Measurements from ENCODE around the gene HAGHL.

HAGHL gene

DNA sequence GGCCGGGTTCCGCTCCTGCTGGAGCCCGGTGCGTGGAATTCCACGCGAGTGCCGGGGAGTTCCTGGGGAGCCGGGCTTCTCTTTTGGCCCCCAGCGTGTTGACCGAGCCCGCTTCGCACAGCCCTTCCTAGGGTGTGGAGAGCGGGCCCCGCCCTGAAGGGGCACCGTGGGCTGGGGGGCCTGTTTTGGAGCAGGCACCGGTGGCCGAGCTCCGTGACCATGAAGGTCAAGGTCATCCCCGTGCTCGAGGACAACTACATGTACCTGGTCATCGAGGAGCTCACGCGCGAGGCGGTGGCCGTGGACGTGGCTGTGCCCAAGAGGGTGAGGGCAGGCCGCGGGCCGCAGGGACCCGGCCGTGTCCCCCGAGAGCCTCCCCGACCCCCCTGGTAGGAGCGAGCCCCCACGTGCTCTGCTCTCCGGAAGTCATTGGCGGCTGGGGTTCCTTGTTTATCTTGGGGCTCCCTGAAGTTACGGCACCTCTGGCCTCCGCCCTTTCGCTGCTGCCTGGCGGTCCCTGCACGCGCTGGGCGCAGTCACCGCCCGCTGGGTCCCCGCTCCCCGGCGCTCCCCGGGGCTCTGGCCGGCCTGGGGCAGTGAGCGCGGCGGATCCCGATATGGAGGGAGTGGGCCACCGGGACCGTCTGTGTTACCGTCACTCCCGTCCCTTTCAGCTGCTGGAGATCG, 528 bp downstream of the HAGHL start:
- Histone ChIP-seq H3K27ac (ENCODE audit: low read depth, low read length, poor library complexity, severe bottlenecking) (peak overlapping the region; percentile 33), H3K27me3 (ENCODE audit: insufficient read depth, low read length) (no peaks in the 10 kb centered on the region), H3K4me1 (ENCODE audit: insufficient read depth, low read length, severe bottlenecking) (peaks cover 30% of the 10 kb centered on the region), H3K4me3 (ENCODE audit: low read depth, low read length, poor library complexity, severe bottlenecking) (peak overlapping the region; percentile 93), H4K20me1 (ENCODE audit: insufficient read depth, low read length) (no peaks in the 10 kb centered on the region), H3K9me2 (ENCODE audit: low read depth, low read length) (no peaks in the 10 kb centered on the region), H3K36me3 (ENCODE audit: insufficient read depth, low read length) (peaks cover 32% of the 10 kb centered on the region), H3K79me2 (ENCODE audit: insufficient read depth, low read length) (no peaks in the 10 kb centered on the region), H3F3A (ENCODE audit: insufficient read depth, low read length) (peaks cover 4% of the 10 kb centered on the region; the same call in 1 of the 2 replicates), H2AFZ (ENCODE audit: low read length) (no peak overlapping the region), H3K4me2 (ENCODE audit: low read length) (peak overlapping the region; percentile 95), H3K9me3 (ENCODE audit: low read length) (no peaks in the 10 kb centered on the region), H3K9ac (ENCODE audit: low read length) (peak overlapping the region; percentile 92)
- TF ChIP-seq, protein P1, sequence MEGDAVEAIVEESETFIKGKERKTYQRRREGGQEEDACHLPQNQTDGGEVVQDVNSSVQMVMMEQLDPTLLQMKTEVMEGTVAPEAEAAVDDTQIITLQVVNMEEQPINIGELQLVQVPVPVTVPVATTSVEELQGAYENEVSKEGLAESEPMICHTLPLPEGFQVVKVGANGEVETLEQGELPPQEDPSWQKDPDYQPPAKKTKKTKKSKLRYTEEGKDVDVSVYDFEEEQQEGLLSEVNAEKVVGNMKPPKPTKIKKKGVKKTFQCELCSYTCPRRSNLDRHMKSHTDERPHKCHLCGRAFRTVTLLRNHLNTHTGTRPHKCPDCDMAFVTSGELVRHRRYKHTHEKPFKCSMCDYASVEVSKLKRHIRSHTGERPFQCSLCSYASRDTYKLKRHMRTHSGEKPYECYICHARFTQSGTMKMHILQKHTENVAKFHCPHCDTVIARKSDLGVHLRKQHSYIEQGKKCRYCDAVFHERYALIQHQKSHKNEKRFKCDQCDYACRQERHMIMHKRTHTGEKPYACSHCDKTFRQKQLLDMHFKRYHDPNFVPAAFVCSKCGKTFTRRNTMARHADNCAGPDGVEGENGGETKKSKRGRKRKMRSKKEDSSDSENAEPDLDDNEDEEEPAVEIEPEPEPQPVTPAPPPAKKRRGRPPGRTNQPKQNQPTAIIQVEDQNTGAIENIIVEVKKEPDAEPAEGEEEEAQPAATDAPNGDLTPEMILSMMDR (IDR thresholded peaks at IDR 0.05; ENCODE audit: low read length) = no peak
- no peak for TF ChIP-seq EZH2 (IDR thresholded peaks at IDR 0.05; ENCODE audit: borderline replicate concordance, low read length)

DNA sequence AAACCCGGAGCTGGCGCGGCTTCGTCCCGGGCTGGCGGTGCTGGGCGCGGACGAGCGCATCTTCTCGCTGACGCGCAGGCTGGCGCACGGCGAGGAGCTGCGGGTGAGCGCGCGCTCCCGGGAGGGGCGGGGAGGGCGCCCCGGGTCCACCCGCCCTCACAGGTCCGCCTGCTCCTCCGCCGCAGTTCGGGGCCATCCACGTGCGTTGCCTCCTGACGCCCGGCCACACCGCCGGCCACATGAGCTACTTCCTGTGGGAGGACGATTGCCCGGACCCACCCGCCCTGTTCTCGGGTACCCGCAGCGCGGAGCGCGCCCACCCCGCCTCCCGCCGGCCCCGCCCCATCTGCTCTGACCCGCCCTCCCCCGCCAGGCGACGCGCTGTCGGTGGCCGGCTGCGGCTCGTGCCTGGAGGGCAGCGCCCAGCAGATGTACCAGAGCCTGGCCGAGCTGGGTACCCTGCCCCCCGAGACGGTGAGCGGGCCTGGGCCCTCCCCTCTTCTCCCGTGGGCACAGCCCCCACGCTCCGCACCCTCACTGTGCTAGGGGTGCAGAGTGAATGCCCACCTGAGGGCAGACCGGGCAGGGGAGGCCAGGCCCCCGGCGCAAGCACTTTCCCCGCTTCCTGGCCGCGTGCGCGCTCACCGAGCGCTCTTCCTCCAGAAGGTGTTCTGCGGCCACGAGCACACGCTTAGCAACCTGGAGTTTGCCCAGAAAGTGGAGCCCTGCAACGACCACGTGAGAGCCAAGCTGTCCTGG, 1.4 kb downstream of the HAGHL start:
- Histone ChIP-seq H3K9me2 (ENCODE audit: low read depth, low read length) (no peaks in the 10 kb centered on the region), H3K79me2 (ENCODE audit: insufficient read depth, low read length) (no peaks in the 10 kb centered on the region), H3K9ac (ENCODE audit: low read length) (peak overlapping the region; percentile 67), H2AFZ (ENCODE audit: low read length) (no peak overlapping the region), H3K9me3 (ENCODE audit: low read length) (no peaks in the 10 kb centered on the region), H3K27ac (ENCODE audit: low read depth, low read length, poor library complexity, severe bottlenecking) (peak overlapping the region; percentile 43), H3F3A (ENCODE audit: insufficient read depth, low read length) (peaks cover 4% of the 10 kb centered on the region; the same call in 1 of the 2 replicates), H3K4me3 (ENCODE audit: low read depth, low read length, poor library complexity, severe bottlenecking) (peak overlapping the region; percentile 93), H3K36me3 (ENCODE audit: insufficient read depth, low read length) (peaks cover 34% of the 10 kb centered on the region), H3K27me3 (ENCODE audit: insufficient read depth, low read length) (no peaks in the 10 kb centered on the region), H3K4me1 (ENCODE audit: insufficient read depth, low read length, severe bottlenecking) (peaks cover 25% of the 10 kb centered on the region), H3K4me2 (ENCODE audit: low read length) (peak overlapping the region; percentile 75), H4K20me1 (ENCODE audit: insufficient read depth, low read length) (no peaks in the 10 kb centered on the region)
- TF ChIP-seq, protein P1 (IDR thresholded peaks at IDR 0.05; ENCODE audit: low read length) = no peak
- TF ChIP-seq EZH2 (IDR thresholded peaks at IDR 0.05; ENCODE audit: borderline replicate concordance, low read length) = no peak

DNA sequence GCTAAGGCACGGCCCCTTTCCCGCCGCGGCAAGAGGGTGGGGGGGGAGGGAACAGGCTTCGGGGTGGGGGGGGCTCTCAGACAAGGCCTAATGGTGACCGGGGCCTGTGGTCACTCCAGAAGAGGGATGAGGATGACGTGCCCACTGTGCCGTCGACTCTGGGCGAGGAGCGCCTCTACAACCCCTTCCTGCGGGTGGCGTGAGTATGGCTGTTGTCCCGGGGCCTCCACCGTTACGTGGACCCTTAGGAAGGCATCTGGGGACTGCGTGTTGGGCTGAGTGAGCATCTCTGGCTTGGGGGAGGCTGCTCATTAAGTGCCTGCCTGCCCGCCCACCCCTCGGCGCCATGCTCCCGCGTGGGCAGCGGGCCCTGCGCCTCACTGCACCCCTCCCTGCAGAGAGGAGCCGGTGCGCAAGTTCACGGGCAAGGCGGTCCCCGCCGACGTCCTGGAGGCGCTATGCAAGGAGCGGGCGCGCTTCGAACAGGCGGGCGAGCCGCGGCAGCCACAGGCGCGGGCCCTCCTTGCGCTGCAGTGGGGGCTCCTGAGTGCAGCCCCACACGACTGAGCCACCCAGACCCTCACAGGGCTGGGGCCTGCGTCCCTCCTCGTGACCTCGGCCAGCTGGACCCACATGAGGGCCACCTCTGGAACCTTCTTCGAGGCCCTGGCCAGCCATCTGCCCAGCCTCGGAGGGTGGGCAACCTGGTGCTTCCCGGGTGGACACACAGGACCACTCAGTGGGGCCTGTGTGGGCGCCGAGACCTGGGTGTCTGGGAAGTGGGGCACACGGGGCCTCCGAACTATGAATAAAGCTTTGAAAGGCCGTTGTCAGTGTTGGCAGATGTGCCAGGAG, 2.2 kb downstream of the HAGHL start:
- H3K79me2 ChIP-seq (ENCODE audit: insufficient read depth, low read length) = no peaks in the 10 kb centered on the region
- peak overlapping the region; percentile 93 for H3K4me3 ChIP-seq (ENCODE audit: low read depth, low read length, poor library complexity, severe bottlenecking)
- H3K4me1 ChIP-seq (ENCODE audit: insufficient read depth, low read length, severe bottlenecking) = peaks cover 22% of the 10 kb centered on the region
- H2AFZ ChIP-seq (ENCODE audit: low read length) = no peak overlapping the region
- H3K27me3 ChIP-seq (ENCODE audit: insufficient read depth, low read length) = no peaks in the 10 kb centered on the region
- peak overlapping the region; percentile 75 for H3K4me2 ChIP-seq (ENCODE audit: low read length)
- H3K9ac ChIP-seq (ENCODE audit: low read length) = peak overlapping the region; percentile 67; the same call in 1 of the 2 replicates
- H4K20me1 ChIP-seq (ENCODE audit: insufficient read depth, low read length) = no peaks in the 10 kb centered on the region
- H3K27ac ChIP-seq (ENCODE audit: low read depth, low read length, poor library complexity, severe bottlenecking) = peak overlapping the region; percentile 58
- H3F3A ChIP-seq (ENCODE audit: insufficient read depth, low read length) = peaks cover 4% of the 10 kb centered on the region; the same call in 1 of the 2 replicates
- no peaks in the 10 kb centered on the region for H3K9me2 ChIP-seq (ENCODE audit: low read depth, low read length)
- H3K36me3 ChIP-seq (ENCODE audit: insufficient read depth, low read length) = peaks cover 40% of the 10 kb centered on the region
- TF ChIP-seq, protein P1 (IDR thresholded peaks at IDR 0.05; ENCODE audit: low read length) = no peak
- TF ChIP-seq EZH2 (IDR thresholded peaks at IDR 0.05; ENCODE audit: borderline replicate concordance, low read length) = no peak
- no peaks in the 10 kb centered on the region for H3K9me3 ChIP-seq (ENCODE audit: low read length)

All from OCI-LY1 (cell line).